ENCODE results near the gene ZNF174. TPM values are rescaled to one million over a fixed set of nuclear protein-coding genes. Genes with fewer than 3 reads are reported as not detected.

Gene ZNF174
- total RNA-seq, 4 donors from 2014 or later, result 7.3 to 17.1 (median 10.5) TPM

- no peak for TF ChIP-seq CTCF (IDR thresholded peaks at IDR 0.05; ENCODE audit: low read depth)
Measured at GRCh38 chr16:3401719-3402397, 843 bp downstream of the ZNF174 start.

GRCh38 chr16:3408561-3409197, 7.7 kb downstream of the ZNF174 start:
- no peak for TF ChIP-seq CTCF (IDR thresholded peaks at IDR 0.05; ENCODE audit: low read depth)

GRCh38 chr16:3413730-3414379, 12.8 kb downstream of the ZNF174 start:
- TF ChIP-seq CTCF (IDR thresholded peaks at IDR 0.05; ENCODE audit: low read depth), result no peak

- no peak for TF ChIP-seq CTCF (IDR thresholded peaks at IDR 0.05; ENCODE audit: low read depth)
Measured at GRCh38 chr16:3431779-3432219, 30.8 kb downstream of the ZNF174 start.

- TF ChIP-seq CTCF (IDR thresholded peaks at IDR 0.05; ENCODE audit: low read depth), result no peak
Measured at GRCh38 chr16:3434373-3434772, 33.4 kb downstream of the ZNF174 start.

GRCh38 chr16:3439637-3440036, 38.6 kb downstream of the ZNF174 start:
- TF ChIP-seq CTCF (IDR thresholded peaks at IDR 0.05; ENCODE audit: low read depth), result no peak

All from subcutaneous adipose tissue (tissue), 4 donors.